Hematopoietic multipotent progenitor cell treated with erythropoietin and hydrocortisone succinate and interleukin-3 and kit ligand, for 8 days (in vitro differentiated cells): ENCODE results near the gene SPATA31A7.
"Not testable (repeated sequence)": the region's sequence is repeated elsewhere in the genome, so short reads cannot be mapped to it uniquely, and the experiment has no call there.

Source experiments
- DNase-seq: peaks from one replicate; pipeline ENCODE4 v3.0.0-alpha.2; 2015

SPATA31A7 gene

DNA sequence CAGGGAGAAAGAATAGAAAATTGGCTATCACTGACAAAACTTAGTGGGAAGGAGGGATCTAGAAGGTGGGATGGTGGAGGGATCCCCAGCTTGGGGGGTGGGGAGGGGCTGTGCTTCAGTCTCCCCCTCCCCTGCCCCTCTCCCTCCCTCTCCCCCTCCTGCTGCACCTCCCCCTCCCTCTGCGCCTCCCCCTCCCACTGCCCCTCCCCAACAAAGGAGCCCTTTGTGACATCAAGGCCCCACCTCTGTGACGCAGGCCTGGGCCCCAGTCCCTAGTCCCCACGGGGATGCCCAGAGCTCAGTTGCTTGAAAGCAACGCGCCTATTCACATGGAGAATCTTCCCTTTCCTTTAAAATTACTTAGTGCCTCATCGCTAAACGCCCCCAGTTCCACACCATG lies at the start of gene SPATA31A7:
Gene SPATA31A7, plus strand, starts transcription at position 301 of the 400 bp plus-strand sequence. Its CDS starts 29 bp downstream, at position 330.
- DNase-seq = not testable (repeated sequence)

DNA sequence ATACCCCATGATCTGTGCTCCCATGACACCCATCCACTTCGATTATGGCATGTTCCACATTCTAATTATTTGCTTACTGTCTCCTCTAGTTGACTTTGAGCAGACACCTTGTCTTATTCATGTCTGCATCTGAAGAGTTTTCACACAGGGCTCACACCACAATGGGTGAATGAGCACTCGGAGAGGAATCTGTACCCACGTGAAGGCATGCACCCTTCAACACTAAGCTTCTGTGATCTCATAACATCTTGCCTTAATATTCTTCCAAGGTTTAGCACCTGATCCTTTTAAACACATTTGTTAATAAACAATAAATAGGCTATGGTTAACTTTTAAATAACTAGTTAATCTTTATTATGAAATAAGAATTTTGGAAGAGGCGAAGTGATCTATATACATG lies 36.6 kb downstream of the SPATA31A7 start:
- DNase-seq = not testable (repeated sequence)
